ENCODE data around the gene C11orf16.

- TF ChIP-seq EP300 (IDR thresholded peaks at IDR 0.05; ENCODE audit: low read depth) (no peak), CTCF (IDR thresholded peaks at IDR 0.05) (no peak), POLR2AphosphoS5 (IDR thresholded peaks at IDR 0.05) (peak; percentile 15 to 48 (median 18)), POLR2A (IDR thresholded peaks at IDR 0.05) (peak; percentile 22)
Measured at GRCh38 chr11:8870411-8871170, 62.2 kb downstream of the C11orf16 start.

Data from transverse colon (tissue), 4 donors.